Fibroblast of lung (primary cell): ENCODE results near the gene IL10RA. TPM values are rescaled to one million over a fixed set of nuclear protein-coding genes. Genes with fewer than 3 reads are reported as not detected.

Experiments used
- DNase-seq, 2 donors: peaks; one replicate each; pipeline versions ENCODE4 v3.0.0 to v3.0.0-alpha.2; 2010; ENCODE audit warnings: low read depth in 2 of 2
- H2AFZ ChIP-seq: 2 replicates; pipeline ENCODE4 v1.5.1; 2012; ENCODE audit warnings: low read length, control low read depth, inconsistent platforms
- H3K27ac ChIP-seq: 2 replicates; pipeline ENCODE4 v1.5.1; 2011; ENCODE audit warnings: low read length, control low read depth; ENCODE audit not compliant: insufficient read depth
- H3K27me3 ChIP-seq: 2 replicates; pipeline ENCODE4 v1.5.1; 2011; ENCODE audit warnings: mild to moderate bottlenecking, low read length; ENCODE audit not compliant: control insufficient read depth, insufficient read depth
- H3K36me3 ChIP-seq: 2 replicates; pipeline ENCODE4 v1.5.1; 2011; ENCODE audit warnings: low read length; ENCODE audit not compliant: control insufficient read depth, insufficient read depth
- H3K4me1 ChIP-seq: 2 replicates; pipeline ENCODE4 v1.5.1; 2011; ENCODE audit warnings: low read length; ENCODE audit not compliant: control insufficient read depth, insufficient read depth; ENCODE audit errors: extremely low read depth
- H3K4me2 ChIP-seq: 2 replicates; pipeline ENCODE4 v1.5.1; 2011; ENCODE audit warnings: low read length, control low read depth; ENCODE audit not compliant: insufficient read depth; ENCODE audit errors: extremely low read depth
- H3K4me3 ChIP-seq, 4 experiments: fragments of 200-600 bp in 1 of 4; sonication (generic) in 1 of 4; replicated peaks in 1 of 4; 2 replicates each; pipeline ENCODE4 v1.5.1; 2011 to 2016; ENCODE audit warnings: low read length in 4 of 4, low read depth in 3 of 4, mild to moderate bottlenecking in 3 of 4, control low read depth in 2 of 4, inconsistent platforms in 1 of 4, mixed read lengths in 1 of 4; ENCODE audit not compliant: insufficient read depth in 1 of 4; ENCODE audit errors: control extremely low read depth in 1 of 4
- H3K79me2 ChIP-seq: 2 replicates; pipeline ENCODE4 v1.5.1; 2012; ENCODE audit warnings: mild to moderate bottlenecking, low read length, inconsistent platforms; ENCODE audit not compliant: control insufficient read depth, insufficient read depth
- H3K9ac ChIP-seq: 2 replicates; pipeline ENCODE4 v1.5.1; 2011; ENCODE audit warnings: mild to moderate bottlenecking, low read length, control low read depth; ENCODE audit not compliant: insufficient read depth
- H3K9me3 ChIP-seq: 2 replicates; pipeline ENCODE4 v1.5.1; 2012; ENCODE audit warnings: low read depth, low read length; ENCODE audit not compliant: control insufficient read depth, insufficient read depth
- H4K20me1 ChIP-seq: 2 replicates; pipeline ENCODE4 v1.5.1; 2011; ENCODE audit warnings: low read length; ENCODE audit not compliant: control insufficient read depth, insufficient read depth; ENCODE audit errors: extremely low read depth
- EZH2 ChIP-seq: IDR thresholded peaks from 2 replicates; pipeline ENCODE4 v1.5.1; 2012; ENCODE audit warnings: low read length, control low read depth, mild to moderate bottlenecking; ENCODE audit errors: missing control alignments
- polyA plus RNA-seq, 2 donors: library from polyadenylated mRNA; depleted of rRNA in 1 of 2; stranded (reverse) in 1 of 2; unstranded in 1 of 2; fragments of >200 nt; gene quantifications; 2 replicates each; pipeline ENCODE4 v1.2.1, GENCODE V29; 2011 to 2012; ENCODE audit warnings: missing spikeins in 1 of 2
- total RNA-seq: library from RNA; depleted of rRNA; stranded (reverse); fragments of >200 nt; gene quantifications from 2 replicates; pipeline ENCODE4 v1.2.1, GENCODE V29; 2014
- TF ChIP-seq, protein P1 (sequence below), 2 donors: IDR thresholded peaks in 1 of 2; conservative IDR thresholded peaks in 1 of 2; 1 replicate in 1 of 2; 2 replicates in 1 of 2; pipeline ENCODE4 v1.5.1; 2011 to 2012; ENCODE audit warnings: low read length in 2 of 2, control low read depth in 1 of 2, inconsistent platforms in 1 of 2, low read depth in 1 of 2, mild to moderate bottlenecking in 1 of 2

IL10RA gene
- total and polyA plus RNA-seq, 2 donors (not counting 1 experiment from before 2014, with no cell fraction given), result 0.17 TPM; not detected in 1

DNA sequence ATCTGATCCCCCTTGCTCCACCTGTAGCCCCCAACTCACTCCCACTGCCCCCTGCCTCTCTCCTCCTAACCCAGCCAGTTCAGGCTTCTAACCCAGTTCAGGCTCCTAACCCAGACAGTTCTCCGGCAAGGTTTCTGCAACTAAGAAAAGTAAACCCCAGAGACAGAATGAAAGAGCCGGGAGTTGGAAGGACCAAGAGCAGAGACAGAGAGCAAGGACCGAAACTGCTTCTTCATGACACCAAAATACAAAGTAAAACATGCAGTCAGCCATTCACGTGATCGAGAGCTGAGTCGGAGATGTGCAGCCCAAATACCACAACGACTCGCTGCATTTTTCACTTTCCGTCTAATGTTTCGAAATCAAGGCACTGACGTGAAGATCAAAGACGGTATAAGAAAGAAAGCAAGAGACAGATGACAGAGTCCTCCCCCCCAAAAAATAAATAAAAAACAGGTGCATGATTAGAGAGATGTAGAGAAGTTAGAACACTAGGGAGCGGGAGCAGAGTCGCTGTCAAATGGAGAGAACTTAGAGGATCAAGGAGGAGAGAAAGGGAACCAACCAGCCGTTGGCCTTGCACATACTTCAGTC is 884 bp downstream of the IL10RA start:
- TF ChIP-seq, protein P1, sequence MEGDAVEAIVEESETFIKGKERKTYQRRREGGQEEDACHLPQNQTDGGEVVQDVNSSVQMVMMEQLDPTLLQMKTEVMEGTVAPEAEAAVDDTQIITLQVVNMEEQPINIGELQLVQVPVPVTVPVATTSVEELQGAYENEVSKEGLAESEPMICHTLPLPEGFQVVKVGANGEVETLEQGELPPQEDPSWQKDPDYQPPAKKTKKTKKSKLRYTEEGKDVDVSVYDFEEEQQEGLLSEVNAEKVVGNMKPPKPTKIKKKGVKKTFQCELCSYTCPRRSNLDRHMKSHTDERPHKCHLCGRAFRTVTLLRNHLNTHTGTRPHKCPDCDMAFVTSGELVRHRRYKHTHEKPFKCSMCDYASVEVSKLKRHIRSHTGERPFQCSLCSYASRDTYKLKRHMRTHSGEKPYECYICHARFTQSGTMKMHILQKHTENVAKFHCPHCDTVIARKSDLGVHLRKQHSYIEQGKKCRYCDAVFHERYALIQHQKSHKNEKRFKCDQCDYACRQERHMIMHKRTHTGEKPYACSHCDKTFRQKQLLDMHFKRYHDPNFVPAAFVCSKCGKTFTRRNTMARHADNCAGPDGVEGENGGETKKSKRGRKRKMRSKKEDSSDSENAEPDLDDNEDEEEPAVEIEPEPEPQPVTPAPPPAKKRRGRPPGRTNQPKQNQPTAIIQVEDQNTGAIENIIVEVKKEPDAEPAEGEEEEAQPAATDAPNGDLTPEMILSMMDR (conservative IDR thresholded peaks at IDR 0.05 in 1 of 2, IDR thresholded peaks at IDR 0.05 in 1 of 2; ENCODE audit: low read depth in 1 of 2, low read length in 2 of 2), result no peak
- TF ChIP-seq EZH2, result no peak

DNA sequence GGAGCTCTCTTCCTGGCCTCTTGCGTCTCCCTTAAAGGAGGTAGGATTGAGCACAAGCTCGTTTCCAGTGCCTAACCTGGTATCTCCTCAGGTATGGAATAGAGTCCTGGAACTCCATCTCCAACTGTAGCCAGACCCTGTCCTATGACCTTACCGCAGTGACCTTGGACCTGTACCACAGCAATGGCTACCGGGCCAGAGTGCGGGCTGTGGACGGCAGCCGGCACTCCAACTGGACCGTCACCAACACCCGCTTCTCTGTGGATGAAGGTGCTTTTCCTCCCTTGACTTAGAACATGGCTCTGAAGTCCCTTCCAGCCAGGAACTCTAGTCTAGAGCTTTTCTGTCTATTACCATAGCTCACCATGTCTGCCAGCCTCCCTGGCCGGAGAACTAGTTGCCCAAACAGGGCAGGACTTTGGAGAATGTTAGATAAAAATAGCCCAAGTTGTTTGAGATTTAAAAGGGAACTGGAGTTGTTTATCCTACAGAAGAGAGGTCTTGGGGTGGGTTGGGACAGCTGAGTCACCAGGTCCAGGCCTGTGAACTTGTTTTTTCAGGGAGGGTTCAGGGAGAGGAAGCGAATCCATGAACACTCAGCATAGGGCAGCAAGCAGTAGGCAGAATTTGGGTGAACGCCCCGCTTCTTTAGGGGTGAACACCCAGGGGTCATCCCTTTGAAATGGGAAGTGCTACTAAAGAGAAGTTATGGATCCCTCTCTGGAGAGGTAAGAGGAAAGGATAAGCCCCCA is 3.3 kb downstream of the IL10RA start:
- Histone ChIP-seq H3K27me3 (peaks cover 5% of the 10 kb centered on the region), H3K4me2 (no peak overlapping the region), H3K4me1 (no peaks in the 10 kb centered on the region), H2AFZ (no peak overlapping the region), H3K27ac (no peak overlapping the region), H3K9me3 (no peaks in the 10 kb centered on the region), H4K20me1 (no peaks in the 10 kb centered on the region), H3K79me2 (no peaks in the 10 kb centered on the region), H3K9ac (no peak overlapping the region), H3K36me3 (no peaks in the 10 kb centered on the region), H3K4me3 (no peak overlapping the region)
- DNase-seq, result no peak
- TF ChIP-seq EZH2, result no peak
- TF ChIP-seq, protein P1 (conservative IDR thresholded peaks at IDR 0.05 in 1 of 2, IDR thresholded peaks at IDR 0.05 in 1 of 2; ENCODE audit: low read depth in 1 of 2, low read length in 2 of 2), result no peak

More for the DNA sequence above, 884 bp downstream of the IL10RA start:
- Histone ChIP-seq H3K9me3 (no peaks in the 10 kb centered on the region), H3K79me2 (no peaks in the 10 kb centered on the region), H3K9ac (no peak overlapping the region), H3K36me3 (no peaks in the 10 kb centered on the region), H3K4me2 (no peak overlapping the region), H3K27me3 (peaks cover 5% of the 10 kb centered on the region), H3K4me3 (no peak overlapping the region), H3K27ac (no peak overlapping the region), H3K4me1 (no peaks in the 10 kb centered on the region), H4K20me1 (no peaks in the 10 kb centered on the region), H2AFZ (no peak overlapping the region)
- DNase-seq, result no peak

DNA sequence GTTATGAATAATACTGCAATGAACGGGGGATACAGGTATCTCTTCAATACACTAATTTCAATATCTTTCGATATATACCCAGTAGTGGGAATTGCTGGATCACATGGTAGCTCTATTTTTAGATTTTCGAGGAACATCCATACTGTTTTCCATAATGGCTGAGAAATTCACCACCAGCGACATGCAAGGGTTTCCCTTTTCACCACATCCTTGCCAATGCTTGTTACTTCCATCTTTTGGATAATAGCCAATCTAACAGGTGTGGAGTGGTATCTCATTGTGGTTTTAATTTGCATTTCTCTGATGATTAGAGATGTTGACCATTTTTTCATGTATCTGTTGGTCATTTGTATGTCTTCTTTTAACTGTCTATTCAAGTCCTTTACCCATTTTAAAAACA is 5.9 kb downstream of the IL10RA start:
- Histone ChIP-seq H3K79me2 (no peaks in the 10 kb centered on the region), H2AFZ (no peak overlapping the region), H3K27ac (no peak overlapping the region), H3K9ac (no peak overlapping the region), H3K36me3 (no peaks in the 10 kb centered on the region), H3K27me3 (peaks cover under 1% of the 10 kb centered on the region), H3K4me2 (no peak overlapping the region), H3K4me1 (no peaks in the 10 kb centered on the region), H3K9me3 (no peaks in the 10 kb centered on the region), H3K4me3 (no peak overlapping the region), H4K20me1 (no peaks in the 10 kb centered on the region)
- TF ChIP-seq EZH2, result no peak
- TF ChIP-seq, protein P1 (conservative IDR thresholded peaks at IDR 0.05 in 1 of 2, IDR thresholded peaks at IDR 0.05 in 1 of 2; ENCODE audit: low read depth in 1 of 2, low read length in 2 of 2), result no peak
- no peak for DNase-seq
